B cell (primary cell): ENCODE results near the gene TPBGL. TPM values are rescaled to one million over a fixed set of nuclear protein-coding genes. Genes with fewer than 3 reads are reported as not detected.

Experiments
- ATAC-seq: fragments of 200-7000 bp; cut with Tn5 transposase; one replicate; pipeline ENCODE4 v1.10.0; 2021; ENCODE audit warnings: low read depth, mild to moderate bottlenecking, moderate number of reproducible peaks, moderate library complexity
- CTCF ChIA-PET: fragments of 350-600 bp; sonication (Branson Sonifier 250); formaldehyde crosslinking; loops from one replicate; lab custom pipeline; 2021; ENCODE audit warnings: antibody characterized with exemption, inconsistent platforms; lab: Charles Lee
- POLR2A ChIA-PET: fragments of 350-600 bp; sonication (Branson Sonifier 250); formaldehyde crosslinking; loops from one replicate; lab custom pipeline; 2021; ENCODE audit warnings: antibody characterized with exemption; lab: Charles Lee
- DNase-seq: peaks from one replicate; pipeline ENCODE4 v3.0.0; 2013
- H2AFZ ChIP-seq: 2 replicates; pipeline ENCODE4 v1.6.1; 2012; ENCODE audit warnings: mild to moderate bottlenecking, low read depth, low read length; ENCODE audit not compliant: insufficient read depth, poor library complexity, severe bottlenecking
- H3K27ac ChIP-seq, 2 donors: 1 replicate in 1 of 2; 2 replicates in 1 of 2; pipeline ENCODE4 v1.5.1; 2012 to 2013; ENCODE audit warnings: low read length in 2 of 2, mild to moderate bottlenecking in 2 of 2, moderate library complexity in 1 of 2
- H3K27me3 ChIP-seq, 4 experiments: fragments of 200-600 bp in 1 of 4; sonication (generic) in 1 of 4; replicated peaks in 1 of 4; 1 replicate in 2 of 4; 2 replicates in 2 of 4; pipeline versions ENCODE4 v1.6.1 to v1.7.0; 2013 to 2016; ENCODE audit warnings: low read length in 3 of 4, mild to moderate bottlenecking in 2 of 4, mixed read lengths in 1 of 4, moderate library complexity in 1 of 4; ENCODE audit not compliant: insufficient read depth in 4 of 4, control insufficient read depth in 3 of 4; ENCODE audit errors: control extremely low read depth in 1 of 4
- H3K36me3 ChIP-seq, 2 experiments: replicated peaks in 1 of 2; 1 replicate in 1 of 2; 2 replicates in 1 of 2; pipeline versions ENCODE4 v1.6.1 to v1.7.1; 2013; ENCODE audit warnings: low read length in 1 of 2; ENCODE audit not compliant: insufficient read depth in 2 of 2, control insufficient read depth in 1 of 2; ENCODE audit errors: control extremely low read depth in 1 of 2, extremely low read depth in 1 of 2
- H3K4me1 ChIP-seq, 2 donors: fragments of 200-600 bp in 1 of 2; sonication (generic) in 1 of 2; 1 replicate in 1 of 2; 2 replicates in 1 of 2; pipeline versions ENCODE4 v1.5.1 to v1.6.1; 2013 to 2017; ENCODE audit warnings: low read length in 2 of 2; ENCODE audit not compliant: control insufficient read depth in 2 of 2, insufficient read depth in 2 of 2
- H3K4me2 ChIP-seq: replicated peaks from 2 replicates; pipeline ENCODE3; 2012; ENCODE audit warnings: mild to moderate bottlenecking, low read depth, low read length; ENCODE audit not compliant: poor library complexity, severe bottlenecking
- H3K4me3 ChIP-seq, 5 experiments: fragments of 200-600 bp in 1 of 5; sonication (generic) in 1 of 5; 1 replicate in 3 of 5; 2 replicates in 2 of 5; pipeline versions ENCODE4 v1.5.1 to v1.7.0; 2011 to 2016; ENCODE audit warnings: low read length in 4 of 5, mild to moderate bottlenecking in 4 of 5, low read depth in 2 of 5, control low read depth in 1 of 5, moderate library complexity in 1 of 5; ENCODE audit not compliant: insufficient read depth in 1 of 5; ENCODE audit errors: control extremely low read depth in 1 of 5, extremely low read depth in 1 of 5
- H3K79me2 ChIP-seq: fragments of 200-600 bp; sonication (generic); one replicate; pipeline ENCODE4 v1.6.0; 2016; ENCODE audit warnings: low read length; ENCODE audit not compliant: control insufficient read depth, insufficient read depth
- H3K9ac ChIP-seq: fragments of 200-600 bp; sonication (generic); 2 replicates; pipeline ENCODE4 v1.6.1; 2017; ENCODE audit warnings: mild to moderate bottlenecking, low read length, moderate library complexity
- H3K9me3 ChIP-seq, 3 donors: one replicate each; pipeline versions ENCODE4 v1.6.1 to v1.7.1; 2013; ENCODE audit warnings: low read length in 2 of 3; ENCODE audit not compliant: control insufficient read depth in 2 of 3, insufficient read depth in 1 of 3; ENCODE audit errors: control extremely low read depth in 1 of 3
- H4K20me1 ChIP-seq: 2 replicates; pipeline ENCODE4 v1.6.0; 2012; ENCODE audit warnings: mild to moderate bottlenecking, low read length; ENCODE audit not compliant: insufficient read depth, control insufficient read depth, poor library complexity, severe bottlenecking
- H3K27ac Mint-ChIP-seq: one replicate; pipeline ENCODE4 v1.8.0; 2021; ENCODE audit warnings: mixed read lengths
- H3K27me3 Mint-ChIP-seq: one replicate; pipeline ENCODE4 v1.8.0; 2021; ENCODE audit warnings: mixed read lengths
- H3K4me1 Mint-ChIP-seq: one replicate; pipeline ENCODE4 v1.8.0; 2021; ENCODE audit warnings: mixed read lengths
- H3K4me3 Mint-ChIP-seq: one replicate; pipeline ENCODE4 v1.8.0; 2021; ENCODE audit warnings: mixed read lengths
- H3K9me3 Mint-ChIP-seq: one replicate; pipeline ENCODE4 v1.8.0; 2022; ENCODE audit warnings: mixed read lengths; ENCODE audit not compliant: insufficient read depth
- EZH2 ChIP-seq: IDR thresholded peaks from 2 replicates; pipeline ENCODE4 v1.6.1; 2012; ENCODE audit warnings: borderline replicate concordance, low read depth, mild to moderate bottlenecking, moderate library complexity, low read length; ENCODE audit not compliant: insufficient read depth, poor library complexity, severe bottlenecking
- WGBS: methylation state at CpG from one replicate; pipeline ENCODE4 v1.1.5; 2013; ENCODE audit warnings: missing lambda C conversion rate; ENCODE audit not compliant: insufficient coverage; 5-methylcytosine and 5-hydroxymethylcytosine counted together
- intact Hi-C: fragments of 100-400 bp; cut with micrococcal nuclease; formaldehyde crosslinking; loops from one replicate; pipeline ENCODE4 v1.10.0; 2022
- polyA plus RNA-seq: library from polyadenylated mRNA; depleted of rRNA; stranded (reverse); fragments of >200 nt; gene quantifications from 2 replicates; pipeline ENCODE4 v1.2.3, GENCODE V29; 2012
- total RNA-seq, 2 donors: library from RNA; stranded (reverse); fragments of 120-200 nt in 1 of 2; gene quantifications; 1 replicate in 1 of 2; 2 replicates in 1 of 2; pipeline versions ENCODE4 v1.2.3 to v1.2.4, GENCODE V29; 2013 to 2022
- TF ChIP-seq, protein P1 (sequence below): fragments of 200-600 bp; IDR thresholded peaks from one replicate; pipeline ENCODE4 v1.8.0; 2022; ENCODE audit warnings: antibody characterized with exemption, mild to moderate bottlenecking

The TPBGL gene
- total and polyA plus RNA-seq, 2 donors (not counting 1 experiment from before 2014, with no cell fraction given) = not detected

DNA sequence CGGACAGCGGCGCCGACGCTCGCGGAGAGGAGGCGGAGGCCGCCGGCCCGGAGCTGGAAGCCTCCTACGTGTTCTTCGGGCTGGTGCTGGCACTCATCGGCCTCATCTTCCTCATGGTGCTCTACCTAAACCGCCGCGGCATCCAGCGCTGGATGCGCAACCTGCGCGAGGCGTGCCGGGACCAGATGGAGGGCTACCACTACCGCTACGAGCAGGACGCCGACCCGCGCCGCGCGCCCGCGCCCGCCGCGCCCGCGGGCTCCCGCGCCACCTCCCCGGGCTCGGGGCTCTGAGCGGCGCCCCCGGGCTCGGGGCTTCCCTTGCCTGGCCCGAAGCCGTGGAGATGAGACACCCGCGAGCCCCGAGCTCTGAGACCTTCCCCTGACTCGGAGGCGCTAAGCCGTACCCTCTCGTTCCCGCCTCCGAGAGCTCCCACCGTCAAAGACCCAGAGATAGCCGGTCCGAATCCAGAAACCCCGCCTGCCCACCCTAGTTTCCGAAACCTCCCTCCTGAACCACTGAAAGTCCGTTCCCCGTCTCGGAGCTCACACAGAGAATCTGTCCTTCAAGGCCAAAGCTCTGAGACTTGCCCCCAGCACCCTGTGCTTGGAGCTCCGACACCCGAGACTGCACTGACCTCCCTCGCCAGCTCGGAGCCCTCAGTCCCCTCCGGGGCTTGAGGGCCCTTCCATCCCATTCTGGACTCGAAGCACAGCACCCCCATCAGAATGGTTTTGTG is 1.5 kb downstream of the TPBGL start:
- Mint-ChIP-seq H3K27ac (peak overlapping the region; percentile 61), H3K4me3 (peak overlapping the region; percentile 81), H3K4me1 (peaks cover 7% of the 10 kb centered on the region), H3K9me3 (no peaks in the 10 kb centered on the region), H3K27me3 (peaks cover 62% of the 10 kb centered on the region)
- H3K27me3 ChIP-seq = peaks cover 0 to 50% (median 26%) of the 10 kb centered on the region in 4 experiments
- 10% methylated on average over 72 of the region's 72 CpGs for WGBS
- H3K79me2 ChIP-seq = no peaks in the 10 kb centered on the region
- H3K9me3 ChIP-seq = no peaks in the 10 kb centered on the region
- no peaks in the 10 kb centered on the region for H4K20me1 ChIP-seq
- peak overlapping the region in 3 of 5 experiments; percentile 46 to 60 (median 52) for H3K4me3 ChIP-seq
- H3K4me2 ChIP-seq = peak overlapping the region; percentile 93
- ChIA-PET POLR2A (interaction anchor here (0.9 kb wide), 1 partner anchor 21 kb away, joined by 3 read pairs; no protein-coding TSS in a partner anchor), CTCF (interaction anchor here (0.6 to 4.9 kb wide), 19 partner anchors 11 to 1599 kb away, joined by 3 to 60 read pairs (median 4); no protein-coding TSS in a partner anchor)
- ATAC-seq (no peak), DNase-seq (no peak)
- peaks cover 12 to 15% of the 10 kb centered on the region in 2 donors for H3K4me1 ChIP-seq
- H3K27ac ChIP-seq = no peak overlapping the region
- no peak for TF ChIP-seq EZH2
- TF ChIP-seq, protein P1, sequence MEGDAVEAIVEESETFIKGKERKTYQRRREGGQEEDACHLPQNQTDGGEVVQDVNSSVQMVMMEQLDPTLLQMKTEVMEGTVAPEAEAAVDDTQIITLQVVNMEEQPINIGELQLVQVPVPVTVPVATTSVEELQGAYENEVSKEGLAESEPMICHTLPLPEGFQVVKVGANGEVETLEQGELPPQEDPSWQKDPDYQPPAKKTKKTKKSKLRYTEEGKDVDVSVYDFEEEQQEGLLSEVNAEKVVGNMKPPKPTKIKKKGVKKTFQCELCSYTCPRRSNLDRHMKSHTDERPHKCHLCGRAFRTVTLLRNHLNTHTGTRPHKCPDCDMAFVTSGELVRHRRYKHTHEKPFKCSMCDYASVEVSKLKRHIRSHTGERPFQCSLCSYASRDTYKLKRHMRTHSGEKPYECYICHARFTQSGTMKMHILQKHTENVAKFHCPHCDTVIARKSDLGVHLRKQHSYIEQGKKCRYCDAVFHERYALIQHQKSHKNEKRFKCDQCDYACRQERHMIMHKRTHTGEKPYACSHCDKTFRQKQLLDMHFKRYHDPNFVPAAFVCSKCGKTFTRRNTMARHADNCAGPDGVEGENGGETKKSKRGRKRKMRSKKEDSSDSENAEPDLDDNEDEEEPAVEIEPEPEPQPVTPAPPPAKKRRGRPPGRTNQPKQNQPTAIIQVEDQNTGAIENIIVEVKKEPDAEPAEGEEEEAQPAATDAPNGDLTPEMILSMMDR = peak; percentile 38
- intact Hi-C loops = loop anchor here (1.0 to 2.0 kb wide), 2 partner anchors 102 to 313 kb away; no protein-coding TSS in a partner anchor
- peak overlapping the region; percentile 70 for H2AFZ ChIP-seq
- H3K9ac ChIP-seq = peak overlapping the region; percentile 60
- no peaks in the 10 kb centered on the region for H3K36me3 ChIP-seq
